ENCODE results near the gene GRIK1.

Gene GRIK1

GRCh38 chr21:29939104-29939923, 482 bp downstream of the GRIK1 start:
- no peak overlapping the region for H3K4me3 ChIP-seq (replicated peaks; ENCODE audit: low read depth, low read length)
- H3K36me3 ChIP-seq (ENCODE audit: control insufficient read depth, insufficient read depth, low read length) = no peaks in the 10 kb centered on the region
- no peak for DNase-seq (ENCODE audit: extremely low read depth, insufficient read length)
- H3K27me3 ChIP-seq (replicated peaks; ENCODE audit: control insufficient read depth, insufficient read depth, low read length) = no peaks in the 10 kb centered on the region; the same call in 1 of the 2 replicates
- TF ChIP-seq CTCF (IDR thresholded peaks at IDR 0.05; ENCODE audit: insufficient read depth, low read length, poor library complexity, severe bottlenecking) = no peak

GRCh38 chr21:29938776-29939103, 1.1 kb downstream of the GRIK1 start:
- DNase-seq (ENCODE audit: extremely low read depth, insufficient read length) = no peak
- TF ChIP-seq CTCF (IDR thresholded peaks at IDR 0.05; ENCODE audit: insufficient read depth, low read length, poor library complexity, severe bottlenecking) = no peak
- H3K27me3 ChIP-seq (replicated peaks; ENCODE audit: control insufficient read depth, insufficient read depth, low read length) = no peaks in the 10 kb centered on the region; the same call in 1 of the 2 replicates
- H3K4me3 ChIP-seq (replicated peaks; ENCODE audit: low read depth, low read length) = no peak overlapping the region
- no peaks in the 10 kb centered on the region for H3K36me3 ChIP-seq (ENCODE audit: control insufficient read depth, insufficient read depth, low read length)

- TF ChIP-seq CTCF (IDR thresholded peaks at IDR 0.05; ENCODE audit: insufficient read depth, low read length, poor library complexity, severe bottlenecking) = no peak
- H3K27me3 ChIP-seq (replicated peaks; ENCODE audit: control insufficient read depth, insufficient read depth, low read length) = no peaks in the 10 kb centered on the region; the same call in 1 of the 2 replicates
- H3K36me3 ChIP-seq (ENCODE audit: control insufficient read depth, insufficient read depth, low read length) = no peaks in the 10 kb centered on the region
- DNase-seq (ENCODE audit: extremely low read depth, insufficient read length) = no peak
- H3K4me3 ChIP-seq (replicated peaks; ENCODE audit: low read depth, low read length) = no peak overlapping the region
These were observed 6.7 kb downstream of the GRIK1 start for GRCh38 chr21:29933088-29933487.

- DNase-seq (ENCODE audit: extremely low read depth, insufficient read length) = no peak
- H3K27me3 ChIP-seq (replicated peaks; ENCODE audit: control insufficient read depth, insufficient read depth, low read length) = no peaks in the 10 kb centered on the region
- no peak for TF ChIP-seq CTCF (IDR thresholded peaks at IDR 0.05; ENCODE audit: insufficient read depth, low read length, poor library complexity, severe bottlenecking)
- H3K36me3 ChIP-seq (ENCODE audit: control insufficient read depth, insufficient read depth, low read length) = no peaks in the 10 kb centered on the region
- no peak overlapping the region for H3K4me3 ChIP-seq (replicated peaks; ENCODE audit: low read depth, low read length)
These were observed 11.3 kb downstream of the GRIK1 start for GRCh38 chr21:29928537-29928936.

GRCh38 chr21:29920938-29921337, 18.9 kb downstream of the GRIK1 start:
- no peak overlapping the region for H3K4me3 ChIP-seq (replicated peaks; ENCODE audit: low read depth, low read length)
- no peaks in the 10 kb centered on the region for H3K36me3 ChIP-seq (ENCODE audit: control insufficient read depth, insufficient read depth, low read length)
- DNase-seq (ENCODE audit: extremely low read depth, insufficient read length) = no peak
- TF ChIP-seq CTCF (IDR thresholded peaks at IDR 0.05; ENCODE audit: insufficient read depth, low read length, poor library complexity, severe bottlenecking) = no peak
- no peaks in the 10 kb centered on the region for H3K27me3 ChIP-seq (replicated peaks; ENCODE audit: control insufficient read depth, insufficient read depth, low read length)
